Mucosa of descending colon (tissue), 3 donors: ENCODE data around the gene HTT-AS. TPM values are rescaled to one million over a fixed set of nuclear protein-coding genes. Genes with fewer than 3 reads are reported as not detected.

Experiments
- ATAC-seq: fragments of 200-7000 bp; cut with Tn5 transposase; one replicate; pipeline ENCODE4 v1.9.1; 2020; ENCODE audit warnings: mild to moderate bottlenecking, moderate library complexity
- DNase-seq, 3 donors: peaks; one replicate each; pipeline ENCODE4 v3.0.0-alpha.2; 2020
- H3K36me3 ChIP-seq: fragments of 200-600 bp; one replicate; pipeline ENCODE4 v1.8.0; 2021; ENCODE audit warnings: low read depth, mild to moderate bottlenecking
- H3K4me1 ChIP-seq: fragments of 200-600 bp; one replicate; pipeline ENCODE4 v1.8.0; 2021; ENCODE audit warnings: low read depth, mild to moderate bottlenecking
- H3K4me3 ChIP-seq: fragments of 200-600 bp; one replicate; pipeline ENCODE4 v1.8.0; 2021; ENCODE audit warnings: mild to moderate bottlenecking
- H3K9me3 ChIP-seq: fragments of 200-600 bp; one replicate; pipeline ENCODE4 v1.8.0; 2021; ENCODE audit warnings: mild to moderate bottlenecking
- CTCF ChIP-seq: fragments of 200-600 bp; IDR thresholded peaks from one replicate; pipeline ENCODE4 v1.8.0; 2022; ENCODE audit warnings: antibody characterized with exemption, mild to moderate bottlenecking
- intact Hi-C, 2 donors: fragments of 100-400 bp; cut with DNase I in 1 of 2; cut with micrococcal nuclease in 1 of 2; formaldehyde crosslinking; loops; one replicate each; pipeline versions ENCODE4 v1.11.0 to v1.11.1; 2022; cut with DNase I, micrococcal nuclease
- total RNA-seq, 3 donors: library from RNA; stranded (reverse); fragmentation: NEBNext Ultra II Directional in 2 of 3; extraction: Animal tissue kit (Norgen Biotek cat#: 25700) in 2 of 3; gene quantifications; one replicate each; pipeline versions ENCODE4 v1.2.1 to v1.2.4, GENCODE V29; 2021 to 2023
- donor health status: DM: no; HTN: no; CAD: no; lungs with moderate emphysema.
- donor health status: DM: no; HTN: no; CAD: no.
- donor health status: DM: no; HTN: yes; CAD: no.

HTT-AS gene
- total RNA-seq, 3 donors from 2014 or later, result not detected

DNA sequence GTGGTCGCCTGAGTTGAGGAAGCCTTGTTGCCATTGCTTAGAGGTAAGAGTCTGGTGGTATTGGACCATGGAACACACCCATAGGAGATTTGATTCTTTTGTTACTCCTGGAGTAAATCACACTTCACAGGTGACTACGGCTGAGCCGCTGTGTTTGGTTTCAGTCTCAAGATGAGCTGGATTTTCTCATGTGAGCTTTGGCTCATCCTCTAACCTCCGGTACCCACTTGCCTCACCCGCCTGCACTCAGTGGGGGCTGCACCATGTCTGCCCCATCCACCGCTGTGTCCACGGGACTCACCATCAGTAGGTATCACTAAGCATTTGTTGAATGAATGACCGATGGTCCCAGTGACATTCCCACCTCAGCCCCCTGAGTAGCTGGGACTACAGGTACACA is 52.7 kb downstream of the HTT-AS start:
- Histone ChIP-seq H3K4me1 (no peaks in the 10 kb centered on the region), H3K36me3 (no peaks in the 10 kb centered on the region), H3K4me3 (no peak overlapping the region), H3K9me3 (no peaks in the 10 kb centered on the region)
- TF ChIP-seq CTCF, result no peak
- no peak for ATAC-seq
- intact Hi-C loops, result no loop called here
- no peak for DNase-seq

DNA sequence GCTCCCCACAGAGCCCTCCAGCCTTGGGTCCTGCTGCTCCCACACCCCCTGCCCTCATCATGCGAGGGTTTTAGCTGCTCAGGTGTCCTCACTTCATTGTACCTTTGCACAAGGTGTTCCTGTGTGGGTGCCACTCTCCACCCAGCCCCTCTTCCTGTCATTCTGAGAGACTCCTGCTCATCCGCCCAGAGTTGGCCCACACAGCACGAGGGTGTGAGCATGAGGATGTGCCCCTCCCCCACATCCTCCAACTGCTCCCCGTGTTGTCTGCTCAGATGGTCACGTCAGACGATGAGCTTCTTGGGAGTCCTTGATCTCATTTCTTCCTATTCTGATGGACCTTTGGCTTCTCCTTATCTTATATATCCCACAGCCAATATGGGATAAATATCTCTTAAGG is 53.2 kb downstream of the HTT-AS start:
- no peak for TF ChIP-seq CTCF
- H3K36me3 ChIP-seq, result no peaks in the 10 kb centered on the region
- DNase-seq, result no peak
- no peak for ATAC-seq
- no peak overlapping the region for H3K4me3 ChIP-seq
- H3K9me3 ChIP-seq, result no peaks in the 10 kb centered on the region
- H3K4me1 ChIP-seq, result no peaks in the 10 kb centered on the region
- intact Hi-C loops, result no loop called here

- ATAC-seq, result no peak
- intact Hi-C loops, result no loop called here
- Histone ChIP-seq H3K4me1 (no peaks in the 10 kb centered on the region), H3K4me3 (no peak overlapping the region), H3K9me3 (no peaks in the 10 kb centered on the region), H3K36me3 (no peaks in the 10 kb centered on the region)
- no peak for DNase-seq
- no peak for TF ChIP-seq CTCF
Measured at GRCh38 chr4:3019145-3019846, 55.0 kb downstream of the HTT-AS start.

- Histone ChIP-seq H3K4me1 (no peaks in the 10 kb centered on the region), H3K4me3 (no peak overlapping the region), H3K36me3 (no peaks in the 10 kb centered on the region), H3K9me3 (no peaks in the 10 kb centered on the region)
- no peak for TF ChIP-seq CTCF
- intact Hi-C loops, result no loop called here
- ATAC-seq, result no peak
- no peak for DNase-seq
Measured at GRCh38 chr4:3017504-3017903, 56.8 kb downstream of the HTT-AS start.

DNA sequence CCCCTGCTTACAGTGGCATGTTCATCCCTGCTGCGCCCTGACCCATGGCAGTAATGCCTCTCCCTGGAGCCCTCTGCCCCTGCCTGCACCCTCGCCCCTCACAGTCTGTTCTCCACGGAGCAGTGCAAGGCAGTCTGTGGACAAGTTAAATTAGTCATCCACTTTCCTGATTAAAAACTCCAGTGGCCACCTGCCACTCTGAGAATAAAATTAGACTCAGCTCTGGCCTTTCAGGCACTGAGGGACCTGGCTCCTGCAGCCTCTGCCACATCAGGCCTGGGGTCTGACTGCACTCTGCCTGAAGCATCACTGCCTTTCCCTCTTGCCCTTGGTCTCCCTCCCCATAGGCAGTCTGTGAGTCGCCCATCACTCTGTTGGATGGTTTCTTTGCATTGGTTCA is 57.4 kb downstream of the HTT-AS start:
- no peaks in the 10 kb centered on the region for H3K4me1 ChIP-seq
- H3K4me3 ChIP-seq, result no peak overlapping the region
- intact Hi-C loops, result no loop called here
- DNase-seq (no peak), ATAC-seq (no peak)
- H3K36me3 ChIP-seq, result no peaks in the 10 kb centered on the region
- H3K9me3 ChIP-seq, result no peaks in the 10 kb centered on the region
- TF ChIP-seq CTCF, result no peak
